SU-DHL-6 (cell line): ENCODE measurements around the gene CCDC136.

Experiments used
- H2AFZ ChIP-seq: fragments of 200-600 bp; sonication (generic); 2 replicates; pipeline ENCODE4 v1.6.1; 2014; ENCODE audit warnings: low read depth, mild to moderate bottlenecking, moderate library complexity, mixed read lengths, antibody characterized with exemption, low read length; ENCODE audit not compliant: severe bottlenecking
- H3F3A ChIP-seq: fragments of 200-600 bp; shearing (Covaris generic); 2 replicates; pipeline ENCODE4 v1.6.0; 2016; ENCODE audit warnings: antibody characterized with exemption, mild to moderate bottlenecking; ENCODE audit not compliant: insufficient read depth
- H3K27ac ChIP-seq: fragments of 200-600 bp; sonication (generic); 2 replicates; pipeline ENCODE4 v1.5.1; 2016; ENCODE audit warnings: low read depth, mild to moderate bottlenecking, low read length, moderate library complexity, mixed read lengths
- H3K27me3 ChIP-seq: fragments of 200-600 bp; sonication (generic), shearing (Covaris generic); 2 replicates; pipeline ENCODE4 v1.6.0; 2014; ENCODE audit warnings: mild to moderate bottlenecking, low read length
- H3K36me3 ChIP-seq: fragments of 200-600 bp; sonication (generic); 2 replicates; pipeline ENCODE4 v1.6.1; 2014; ENCODE audit warnings: mild to moderate bottlenecking, low read length, mixed read lengths
- H3K4me2 ChIP-seq: fragments of 300-600, 200-600 bp; shearing (Covaris generic), sonication (generic); 2 replicates; pipeline ENCODE4 v1.6.0; 2014; ENCODE audit warnings: low read length, low read depth, mild to moderate bottlenecking; ENCODE audit not compliant: poor library complexity, severe bottlenecking
- H3K4me3 ChIP-seq: fragments of 200-600 bp; sonication (generic); 2 replicates; pipeline ENCODE4 v1.5.1; 2014; ENCODE audit warnings: antibody characterized with exemption, low read length, mild to moderate bottlenecking, mixed read lengths; ENCODE audit not compliant: insufficient read depth, poor library complexity, severe bottlenecking
- H3K79me2 ChIP-seq: fragments of 200-600 bp; sonication (generic); 2 replicates; pipeline ENCODE4 v1.6.1; 2014; ENCODE audit warnings: mild to moderate bottlenecking, low read length, moderate library complexity; ENCODE audit not compliant: insufficient read depth
- H3K9ac ChIP-seq: fragments of 200-600 bp; sonication (generic); 2 replicates; pipeline ENCODE4 v1.7.0; 2014; ENCODE audit warnings: mild to moderate bottlenecking, low read length
- H3K9me2 ChIP-seq: fragments of 200-600 bp; sonication (generic); replicated peaks from 2 replicates; pipeline ENCODE4 v1.6.1; 2014; ENCODE audit warnings: low read length; ENCODE audit not compliant: insufficient read depth
- H3K9me3 ChIP-seq: fragments of 200-600 bp; sonication (generic); 2 replicates; pipeline ENCODE4 v1.6.1; 2014; ENCODE audit warnings: low read length, mixed read lengths; ENCODE audit not compliant: insufficient read depth
- H4K20me1 ChIP-seq: fragments of 200-600 bp; sonication (generic); 2 replicates; pipeline ENCODE4 v1.6.1; 2014; ENCODE audit warnings: low read depth, mild to moderate bottlenecking, antibody characterized with exemption, low read length, moderate library complexity, mixed read lengths
- CTCF ChIP-seq: fragments of 200-600 bp; sonication (generic); IDR thresholded peaks from one replicate; pipeline ENCODE4 v1.5.1; 2017; ENCODE audit warnings: antibody characterized with exemption, mild to moderate bottlenecking, low read length, moderate library complexity; ENCODE audit not compliant: insufficient read depth, poor library complexity, severe bottlenecking
- EZH2phosphoT487 ChIP-seq: fragments of 200-600 bp; sonication (generic), shearing (Covaris generic); conservative IDR thresholded peaks from 2 replicates; pipeline ENCODE4 v1.6.1; 2018; ENCODE audit warnings: mild to moderate bottlenecking, antibody characterized with exemption, low read length, moderate library complexity, mixed read lengths

Gene CCDC136

GRCh38 chr7:128794436-128794835 lies 2.7 kb downstream of the CCDC136 start:
- Histone ChIP-seq H3K4me2 (no peak overlapping the region), H3K27ac (no peak overlapping the region)

GRCh38 chr7:128795129-128795528 lies 3.4 kb downstream of the CCDC136 start:
- H3K4me2 ChIP-seq: no peak overlapping the region
- H3K9me3 ChIP-seq: no peaks in the 10 kb centered on the region
- no peaks in the 10 kb centered on the region for H3F3A ChIP-seq
- no peaks in the 10 kb centered on the region for H3K9me2 ChIP-seq
- no peaks in the 10 kb centered on the region for H4K20me1 ChIP-seq
- no peak overlapping the region for H3K27ac ChIP-seq
- no peaks in the 10 kb centered on the region for H3K27me3 ChIP-seq
- no peak overlapping the region for H2AFZ ChIP-seq
- H3K79me2 ChIP-seq: no peaks in the 10 kb centered on the region
- H3K4me3 ChIP-seq: no peak overlapping the region
- no peak overlapping the region for H3K9ac ChIP-seq
- TF ChIP-seq EZH2phosphoT487: no peak
- no peak for TF ChIP-seq CTCF
- no peaks in the 10 kb centered on the region for H3K36me3 ChIP-seq

More at GRCh38 chr7:128794436-128794835, 2.7 kb downstream of the CCDC136 start:
- no peak for TF ChIP-seq EZH2phosphoT487
- no peak for TF ChIP-seq CTCF
- Histone ChIP-seq H3K9ac (no peak overlapping the region), H2AFZ (no peak overlapping the region), H3K27me3 (no peaks in the 10 kb centered on the region), H3K36me3 (no peaks in the 10 kb centered on the region), H3K9me2 (no peaks in the 10 kb centered on the region), H3F3A (no peaks in the 10 kb centered on the region), H3K79me2 (no peaks in the 10 kb centered on the region), H4K20me1 (no peaks in the 10 kb centered on the region), H3K9me3 (no peaks in the 10 kb centered on the region), H3K4me3 (no peak overlapping the region)

- Histone ChIP-seq H4K20me1 (no peaks in the 10 kb centered on the region), H3K9me3 (no peaks in the 10 kb centered on the region), H3K79me2 (no peaks in the 10 kb centered on the region), H3K4me3 (no peak overlapping the region), H2AFZ (no peak overlapping the region), H3F3A (no peaks in the 10 kb centered on the region), H3K27ac (no peak overlapping the region), H3K36me3 (no peaks in the 10 kb centered on the region), H3K9me2 (no peaks in the 10 kb centered on the region), H3K9ac (no peak overlapping the region), H3K27me3 (no peaks in the 10 kb centered on the region), H3K4me2 (no peak overlapping the region)
- TF ChIP-seq CTCF (no peak), EZH2phosphoT487 (no peak)
These were observed 4.6 kb downstream of the CCDC136 start for GRCh38 chr7:128796327-128796726.
